IPS-18c (cell line): ENCODE results near the gene OAS3.
"Not testable (repeated sequence)": the region's sequence is repeated elsewhere in the genome, so short reads cannot be mapped to it uniquely, and the experiment has no call there.

Source experiments
- H3K4me3 ChIP-seq: 2 replicates; pipeline ENCODE4 v1.7.0; 2013; ENCODE audit warnings: low read depth, mild to moderate bottlenecking, low read length, moderate library complexity; ENCODE audit not compliant: insufficient read depth
- H3K9me3 ChIP-seq: one replicate; pipeline ENCODE4 v1.6.1; 2013; ENCODE audit warnings: mild to moderate bottlenecking, low read length, moderate library complexity; ENCODE audit not compliant: control insufficient read depth, insufficient read depth

Gene OAS3

GRCh38 chr12:112944024-112944690 lies 5.9 kb downstream of the OAS3 start:
- H3K9me3 ChIP-seq = peaks cover 2% of the 10 kb centered on the region
- H3K4me3 ChIP-seq = no peak overlapping the region

GRCh38 chr12:112945515-112945914 lies 7.2 kb downstream of the OAS3 start:
- Histone ChIP-seq H3K9me3 (peaks cover 2% of the 10 kb centered on the region), H3K4me3 (no peak overlapping the region)

- Histone ChIP-seq H3K4me3 (no peak overlapping the region), H3K9me3 (peaks cover 2% of the 10 kb centered on the region)
These were observed 8.1 kb downstream of the OAS3 start for GRCh38 chr12:112946236-112947000.

- Histone ChIP-seq H3K9me3 (peaks cover 2% of the 10 kb centered on the region), H3K4me3 (no peak overlapping the region)
These were observed 9.0 kb downstream of the OAS3 start for GRCh38 chr12:112947314-112947713.

GRCh38 chr12:112947761-112948160 lies 9.5 kb downstream of the OAS3 start:
- peaks cover 2% of the 10 kb centered on the region for H3K9me3 ChIP-seq
- no peak overlapping the region for H3K4me3 ChIP-seq

GRCh38 chr12:112948806-112949205 lies 10.5 kb downstream of the OAS3 start:
- Histone ChIP-seq H3K9me3 (no peaks in the 10 kb centered on the region), H3K4me3 (no peak overlapping the region)

GRCh38 chr12:112950701-112951100 lies 12.4 kb downstream of the OAS3 start:
- Histone ChIP-seq H3K4me3 (no peak overlapping the region), H3K9me3 (no peaks in the 10 kb centered on the region)

- H3K4me3 ChIP-seq, H3K9me3 ChIP-seq: not testable (repeated sequence)
These were observed 18.9 kb downstream of the OAS3 start for GRCh38 chr12:112957125-112957524.

GRCh38 chr12:112961074-112961473 lies 22.8 kb downstream of the OAS3 start:
- peaks cover 5% of the 10 kb centered on the region for H3K9me3 ChIP-seq
- H3K4me3 ChIP-seq = no peak overlapping the region

GRCh38 chr12:112961536-112961935 lies 23.3 kb downstream of the OAS3 start:
- Histone ChIP-seq H3K9me3 (peaks cover 5% of the 10 kb centered on the region), H3K4me3 (no peak overlapping the region)

- no peak overlapping the region for H3K4me3 ChIP-seq
- H3K9me3 ChIP-seq = peaks cover 5% of the 10 kb centered on the region
These were observed 24.3 kb downstream of the OAS3 start for GRCh38 chr12:112962561-112962960.

- Histone ChIP-seq H3K4me3 (no peak overlapping the region), H3K9me3 (peaks cover 5% of the 10 kb centered on the region)
These were observed 25.1 kb downstream of the OAS3 start for GRCh38 chr12:112963227-112963861.

GRCh38 chr12:112964067-112964670 lies 25.9 kb downstream of the OAS3 start:
- H3K4me3 ChIP-seq = no peak overlapping the region
- peaks cover 3% of the 10 kb centered on the region for H3K9me3 ChIP-seq

- Histone ChIP-seq H3K9me3 (no peaks in the 10 kb centered on the region), H3K4me3 (no peak overlapping the region)
These were observed 26.6 kb downstream of the OAS3 start for GRCh38 chr12:112964915-112965314.

GRCh38 chr12:112965643-112966042 lies 27.4 kb downstream of the OAS3 start:
- Histone ChIP-seq H3K9me3 (no peaks in the 10 kb centered on the region), H3K4me3 (no peak overlapping the region)

GRCh38 chr12:112967306-112967705 lies 29.0 kb downstream of the OAS3 start:
- no peaks in the 10 kb centered on the region for H3K9me3 ChIP-seq
- no peak overlapping the region for H3K4me3 ChIP-seq

- Histone ChIP-seq H3K9me3 (no peaks in the 10 kb centered on the region), H3K4me3 (no peak overlapping the region)
These were observed 29.6 kb downstream of the OAS3 start for GRCh38 chr12:112967858-112968257.
